HG03196 (cell line): ENCODE data around the gene TPGS2.
"Not testable (repeated sequence)": the region's sequence is repeated elsewhere in the genome, so short reads cannot be mapped to it uniquely, and the experiment has no call there.

Experiments used
- ATAC-seq: cut with Tn5 transposase; IDR thresholded peaks from one replicate; pipeline ENCODE4 v1.9.1; 2021; ENCODE audit not compliant: unreplicated experiment

The TPGS2 gene

GRCh38 chr18:36828630-36829361 lies at the start of gene TPGS2, which contains the start of gene KIAA1328:
Gene TPGS2, minus strand, starts transcription at chr18:36829002. Its CDS starts 235 bp downstream, at chr18:36828767.
Gene KIAA1328, plus strand, starts transcription at chr18:36829127. Its CDS starts 12 bp downstream, at chr18:36829139.
- ATAC-seq = peak; percentile 94

- not testable (repeated sequence) for ATAC-seq
Measured at GRCh38 chr18:36873826-36874225, 45.0 kb upstream of the TPGS2 start.

- no peak for ATAC-seq
Measured at GRCh38 chr18:36872329-36872728, 43.5 kb upstream of the TPGS2 start.

GRCh38 chr18:36871801-36872200 lies 43.0 kb upstream of the TPGS2 start:
- ATAC-seq = no peak

GRCh38 chr18:36867056-36867455 lies 38.3 kb upstream of the TPGS2 start:
- no peak for ATAC-seq

- ATAC-seq = no peak
Measured at GRCh38 chr18:36862182-36862581, 33.4 kb upstream of the TPGS2 start.

GRCh38 chr18:36856815-36857214 lies 28.0 kb upstream of the TPGS2 start:
- no peak for ATAC-seq

- no peak for ATAC-seq
Measured at GRCh38 chr18:36851202-36851590, 22.4 kb upstream of the TPGS2 start.

GRCh38 chr18:36850527-36851201 lies 21.9 kb upstream of the TPGS2 start:
- ATAC-seq = no peak

GRCh38 chr18:36849288-36850006 lies 20.6 kb upstream of the TPGS2 start:
- ATAC-seq = no peak

GRCh38 chr18:36848609-36849008 lies 19.8 kb upstream of the TPGS2 start:
- ATAC-seq = no peak

- no peak for ATAC-seq
Measured at GRCh38 chr18:36843784-36844183, 15.0 kb upstream of the TPGS2 start.

GRCh38 chr18:36843199-36843598 lies 14.4 kb upstream of the TPGS2 start:
- ATAC-seq = no peak

GRCh38 chr18:36839835-36840234 lies 11.0 kb upstream of the TPGS2 start:
- no peak for ATAC-seq

- no peak for ATAC-seq
Measured at GRCh38 chr18:36835927-36836326, 7.1 kb upstream of the TPGS2 start.

GRCh38 chr18:36833120-36833519 lies 4.3 kb upstream of the TPGS2 start:
- no peak for ATAC-seq

GRCh38 chr18:36831139-36831538 lies 2.3 kb upstream of the TPGS2 start:
- no peak for ATAC-seq

- no peak for ATAC-seq
Measured at GRCh38 chr18:36830158-36830495, 1.3 kb upstream of the TPGS2 start.

GRCh38 chr18:36829362-36830157 lies 758 bp upstream of the TPGS2 start:
- ATAC-seq = no peak

- peak; percentile 6 for ATAC-seq
Measured at GRCh38 chr18:36828157-36828629, 609 bp downstream of the TPGS2 start.

GRCh38 chr18:36826556-36826955 lies 2.2 kb downstream of the TPGS2 start:
- no peak for ATAC-seq
